HG02840 (cell line): ENCODE results near the gene IL22RA1.

Experiments used
- ATAC-seq: cut with Tn5 transposase; IDR thresholded peaks from one replicate; pipeline ENCODE4 v1.9.1; 2021; ENCODE audit warnings: mild to moderate bottlenecking, moderate library complexity, moderate number of reproducible peaks; ENCODE audit not compliant: unreplicated experiment, low FRiP score

IL22RA1 gene

DNA sequence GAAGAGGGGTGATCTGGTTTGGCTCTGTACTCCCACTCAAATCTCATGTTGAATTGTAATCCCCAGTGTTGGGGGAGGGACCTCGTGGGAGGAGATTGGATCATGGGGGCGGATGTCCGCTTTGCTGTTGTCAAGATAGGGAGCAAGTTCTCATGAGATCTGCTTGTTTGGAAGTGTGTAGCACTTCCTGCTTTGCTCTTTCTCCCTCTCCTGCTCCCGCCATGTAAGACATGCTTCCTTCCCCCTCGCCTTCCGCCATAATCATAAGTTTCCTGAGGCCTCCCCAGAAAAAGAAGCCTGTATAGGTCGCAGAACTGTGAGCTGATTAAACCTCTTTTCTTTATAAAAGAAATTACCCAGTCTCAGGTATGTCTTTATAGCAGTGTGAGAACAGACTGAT, 58.9 kb downstream of the IL22RA1 start:
- no peak for ATAC-seq

- no peak for ATAC-seq
These were observed 60.6 kb downstream of the IL22RA1 start for GRCh38 chr1:24082372-24082771.

DNA sequence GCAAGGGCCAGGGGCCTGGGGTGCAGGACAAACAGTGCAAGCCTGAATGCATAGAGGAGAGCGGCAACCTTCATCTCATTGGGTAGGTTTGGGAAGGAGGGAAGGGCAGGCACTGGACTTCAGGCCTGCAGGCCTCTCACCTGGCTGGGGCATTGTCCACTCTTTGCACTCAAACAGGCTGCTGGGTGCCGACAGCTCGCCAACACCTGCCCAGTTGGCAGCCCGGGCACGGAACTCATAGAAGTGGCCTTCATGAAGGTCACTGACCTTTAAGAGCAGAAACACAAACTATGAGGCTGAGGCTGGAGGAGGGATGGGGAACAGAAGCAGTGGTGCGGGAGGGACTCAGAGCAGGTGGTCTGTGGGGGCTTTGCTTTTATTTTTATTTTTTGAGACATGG, 61.8 kb downstream of the IL22RA1 start:
- ATAC-seq: no peak

DNA sequence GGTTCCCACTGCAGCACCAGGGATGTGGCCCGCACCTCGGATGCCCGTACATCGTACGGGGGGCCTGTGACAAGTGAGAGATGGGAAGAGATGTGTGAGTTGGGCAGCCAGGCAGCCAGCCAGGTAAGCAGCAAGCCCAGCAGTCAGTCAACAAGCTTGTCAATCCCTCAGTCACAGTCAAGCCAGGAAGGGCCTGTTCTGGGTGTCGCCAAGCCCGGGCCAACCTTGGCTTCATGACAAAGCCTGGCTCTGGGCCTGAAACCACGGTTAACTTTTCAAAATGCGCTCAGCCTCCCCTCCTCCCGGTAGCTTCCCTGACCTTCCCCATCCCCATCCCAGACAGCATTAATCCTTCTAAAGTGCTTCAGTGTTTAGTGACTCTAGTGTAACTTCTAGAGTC, 62.8 kb downstream of the IL22RA1 start:
- ATAC-seq: no peak

DNA sequence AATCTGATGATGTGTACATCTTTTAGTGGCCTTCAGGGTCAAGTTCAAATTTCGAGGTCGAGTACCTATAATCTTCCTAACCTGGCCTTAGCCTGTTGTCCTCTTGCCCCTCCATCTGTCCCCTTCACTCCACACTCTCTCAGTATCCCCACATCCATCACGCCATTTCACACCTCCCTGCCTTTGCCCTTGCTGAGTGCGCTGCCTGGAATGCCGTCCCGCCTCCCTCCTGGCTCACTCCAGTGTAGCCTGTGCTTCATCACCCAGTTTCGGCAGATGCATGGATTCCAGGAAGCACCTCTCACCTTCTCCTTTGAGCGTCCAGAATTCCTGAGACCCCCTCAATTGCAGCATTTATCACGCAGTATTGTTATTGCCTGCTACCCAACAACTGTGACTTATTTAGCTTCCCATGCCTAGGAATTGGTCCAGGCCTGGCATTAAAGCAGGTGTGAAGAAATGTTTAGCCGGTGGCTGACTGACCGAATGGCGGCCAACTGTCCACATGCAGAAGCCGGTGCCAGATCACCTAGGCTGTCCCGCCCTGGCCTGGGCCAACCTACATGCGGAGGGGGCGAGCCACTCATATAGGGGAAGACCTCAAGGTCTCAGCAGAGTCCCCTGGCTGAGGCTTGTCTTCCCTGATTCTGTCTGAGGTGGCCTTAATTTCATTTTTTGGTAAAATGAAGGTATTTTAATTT, 65.5 kb downstream of the IL22RA1 start:
- no peak for ATAC-seq

- no peak for ATAC-seq
These were observed 67.0 kb downstream of the IL22RA1 start for GRCh38 chr1:24075946-24076345.

GRCh38 chr1:24075590-24075854, 67.4 kb downstream of the IL22RA1 start:
- ATAC-seq: no peak

DNA sequence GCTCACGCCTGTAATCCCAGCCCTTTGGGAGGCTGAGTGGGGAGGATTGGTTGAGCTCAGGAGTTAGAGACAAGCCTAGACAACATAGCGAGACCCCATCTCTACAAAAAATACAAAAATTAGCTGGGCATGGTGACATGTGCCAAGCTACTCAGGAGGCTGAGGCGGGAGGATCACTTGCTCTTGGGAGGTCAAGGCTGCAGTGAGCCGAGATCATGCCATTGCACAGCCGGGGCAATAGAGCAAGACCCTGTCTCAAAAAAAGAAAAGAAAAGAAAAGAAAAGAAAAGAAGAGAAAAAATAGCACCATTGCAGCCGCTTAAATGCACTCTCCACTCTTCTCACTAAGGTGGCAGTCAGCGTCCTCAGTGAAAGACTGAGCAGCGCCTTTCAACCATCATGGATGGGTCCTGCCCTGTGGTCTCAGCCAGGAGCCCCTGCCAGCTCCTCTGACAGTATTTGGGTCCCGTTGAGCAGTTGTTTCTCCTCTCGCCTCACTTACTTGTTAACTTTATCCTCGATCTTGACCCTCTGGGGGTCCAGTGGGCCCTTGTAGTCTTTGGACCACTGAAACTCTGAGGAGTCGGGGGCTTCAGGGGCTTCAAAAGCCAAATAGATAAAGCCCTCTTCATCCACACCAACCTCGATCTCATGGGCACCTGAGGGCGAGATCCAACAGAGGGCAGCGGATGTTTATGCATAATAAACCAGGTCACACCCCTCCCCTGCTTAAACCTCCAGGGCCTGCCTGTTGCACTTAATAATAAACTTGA, 67.9 kb downstream of the IL22RA1 start:
- no peak for ATAC-seq

- no peak for ATAC-seq
These were observed 68.7 kb downstream of the IL22RA1 start for GRCh38 chr1:24074196-24074595.

DNA sequence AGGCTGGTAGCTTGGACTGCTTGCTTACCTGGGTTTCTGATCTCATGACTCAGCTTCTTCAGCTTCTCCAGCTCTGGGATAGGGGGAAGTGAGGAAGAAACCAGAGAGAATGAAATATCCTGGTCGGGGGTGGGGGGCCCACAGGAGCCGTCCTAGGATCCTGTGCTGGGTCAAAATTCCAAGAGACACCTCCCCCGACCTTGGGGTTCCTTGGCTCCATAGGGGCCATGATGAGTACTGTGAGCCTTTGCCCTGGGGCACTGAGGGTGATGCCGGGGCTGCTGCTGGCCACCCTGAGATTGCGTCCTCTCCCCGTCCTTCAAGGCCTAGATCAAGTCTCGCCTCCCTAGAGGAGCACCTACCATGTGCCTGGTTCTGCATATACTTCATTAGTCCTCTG, 71.0 kb downstream of the IL22RA1 start:
- no peak for ATAC-seq

DNA sequence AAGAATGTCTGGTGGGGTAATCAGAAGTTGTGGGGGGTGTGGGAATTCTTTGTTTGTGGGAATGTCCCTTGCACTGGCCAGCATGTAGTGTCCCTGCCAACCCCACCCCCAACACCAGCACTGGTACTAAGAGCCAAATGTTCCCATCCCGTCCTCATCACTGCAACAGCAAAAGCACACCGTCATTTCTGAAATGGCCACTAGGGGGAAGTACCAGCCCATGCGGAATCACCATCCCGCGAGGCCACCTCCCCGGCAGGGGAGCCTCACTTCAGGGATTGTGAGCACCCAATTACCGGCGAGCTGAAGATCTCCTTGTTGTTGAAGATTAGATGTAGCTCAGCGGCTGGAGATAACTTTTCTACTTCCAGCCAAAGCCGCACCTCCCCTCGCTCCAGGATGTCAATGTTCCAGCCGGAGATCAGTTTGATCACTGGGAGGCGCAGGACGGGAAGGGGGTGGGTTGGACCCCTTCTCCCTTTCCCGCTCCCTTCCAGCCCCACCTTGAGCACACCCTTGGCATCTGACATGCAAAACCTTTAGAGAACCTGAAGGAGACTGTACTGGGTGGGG, 72.0 kb downstream of the IL22RA1 start:
- ATAC-seq: no peak

GRCh38 chr1:24069817-24070216, 73.1 kb downstream of the IL22RA1 start:
- ATAC-seq: no peak
